K562 (cell line): Measurements from ENCODE around the gene PLEKHM3. TPM values are rescaled to one million over a fixed set of nuclear protein-coding genes. Genes with fewer than 3 reads are reported as not detected.

Source experiments
- ATAC-seq: fragments of 200-7000 bp; cut with Tn5 transposase; 3 replicates; pipeline ENCODE4 v1.9.1; 2020; ENCODE audit warnings: moderate library complexity
- BruUV-seq: library from RNA; stranded (reverse); fragments of 400-500 nt; replicated peaks from 2 replicates; lab custom pipeline; 2021; lab: Mats Ljungman, UMichigan
- CTCF ChIA-PET: fragments of 300-600 bp; formaldehyde crosslinking; extraction: SDS; loops from one replicate; lab custom pipeline; 2021; ENCODE audit warnings: low intra/inter-chr PET ratio; lab: Yijun Ruan, JAX
- POLR2A ChIA-PET: fragments of 300-600, 350-650 bp; sonication (Branson Sonifier 250); formaldehyde crosslinking; extraction: SDS; loops from one replicate; lab custom pipeline; 2021; ENCODE audit warnings: antibody characterized with exemption, inconsistent platforms; lab: Yijun Ruan, JAX
- DNase-seq, 4 experiments: peaks; one replicate each; pipeline versions ENCODE4 v3.0.0 to v3.0.0-alpha.2; 2011 to 2018; ENCODE audit warnings: low spot score in 3 of 4, mixed read lengths in 3 of 4; ENCODE audit errors: extremely low read depth in 1 of 4
- FAIRE-seq: peaks from 2 replicates; lab custom pipeline; 2011; peaks lifted over from hg19 to GRCh38; lab: Jason Lieb, UNC
- H2AFZ ChIP-seq: 2 replicates; pipeline ENCODE4 v1.6.0; 2011; ENCODE audit warnings: low read depth, low read length, control low read depth, inconsistent platforms
- H3K27ac ChIP-seq: fragments of 200-600 bp; 3 replicates; pipeline ENCODE4 v1.8.0; 2011; ENCODE audit warnings: low read depth, mild to moderate bottlenecking, control low read depth, inconsistent platforms, low read length, moderate library complexity, mixed read lengths; ENCODE audit errors: extremely low read depth
- H3K27me3 ChIP-seq, 2 experiments: fragments of 300-600 bp in 1 of 2; 2 replicates in 1 of 2; 3 replicates in 1 of 2; pipeline versions ENCODE4 v1.6.0 to v1.8.0; 2011; ENCODE audit warnings: inconsistent platforms in 2 of 2, low read length in 2 of 2, mild to moderate bottlenecking in 1 of 2, mixed read lengths in 1 of 2, moderate library complexity in 1 of 2; ENCODE audit not compliant: control insufficient read depth in 2 of 2, insufficient read depth in 2 of 2
- H3K36me3 ChIP-seq: fragments of 300-600 bp; 3 replicates; pipeline ENCODE4 v1.8.0; 2011; ENCODE audit warnings: mild to moderate bottlenecking, low read length, inconsistent platforms; ENCODE audit not compliant: control insufficient read depth, insufficient read depth
- H3K4me1 ChIP-seq, 2 experiments: fragments of 200-600 bp in 1 of 2; replicated peaks in 1 of 2; 2 replicates in 1 of 2; 3 replicates in 1 of 2; pipeline versions ENCODE4 v1.5.1 to v1.8.0; 2011; ENCODE audit warnings: inconsistent platforms in 2 of 2, low read length in 2 of 2, mild to moderate bottlenecking in 1 of 2, mixed read lengths in 1 of 2, moderate library complexity in 1 of 2; ENCODE audit not compliant: control insufficient read depth in 2 of 2, insufficient read depth in 2 of 2
- H3K4me2 ChIP-seq: 2 replicates; pipeline ENCODE4 v1.6.1; 2011; ENCODE audit warnings: low read length, control low read depth, inconsistent platforms, mixed read lengths; ENCODE audit not compliant: insufficient read depth
- H3K4me3 ChIP-seq: fragments of 200-600 bp; sonication (generic), shearing (Covaris generic); 2 replicates; pipeline ENCODE4 v1.5.1; 2016; ENCODE audit warnings: control low read depth, inconsistent platforms
- H3K79me2 ChIP-seq: fragments of 200-600 bp; 3 replicates; pipeline ENCODE4 v1.8.0; 2011; ENCODE audit warnings: low read length, inconsistent platforms; ENCODE audit not compliant: control insufficient read depth, insufficient read depth
- H3K9ac ChIP-seq, 2 experiments: 2 replicates each; pipeline versions ENCODE4 v1.6.0 to v1.6.1; 2011; ENCODE audit warnings: low read depth in 2 of 2, low read length in 2 of 2, control low read depth in 1 of 2, inconsistent platforms in 1 of 2, mild to moderate bottlenecking in 1 of 2, mixed read lengths in 1 of 2; ENCODE audit not compliant: insufficient read depth in 1 of 2
- H3K9me1 ChIP-seq: one replicate; pipeline ENCODE4 v1.6.0; 2011; ENCODE audit warnings: inconsistent platforms, mild to moderate bottlenecking, low read length, moderate library complexity; ENCODE audit not compliant: control insufficient read depth, insufficient read depth
- H3K9me3 ChIP-seq: replicated peaks from 2 replicates; pipeline ENCODE4 v1.5.1; 2011; ENCODE audit warnings: low read depth, low read length, inconsistent platforms; ENCODE audit not compliant: control insufficient read depth, insufficient read depth
- H4K20me1 ChIP-seq: replicated peaks from 2 replicates; pipeline ENCODE4 v1.6.1; 2011; ENCODE audit warnings: low read length, inconsistent platforms, mixed read lengths; ENCODE audit not compliant: control insufficient read depth, insufficient read depth
- ARID1B ChIP-seq: fragments of 450-650 bp; IDR thresholded peaks from 2 replicates; pipeline ENCODE4 v1.6.1; 2016; ENCODE audit warnings: antibody characterized with exemption, mild to moderate bottlenecking, inconsistent platforms
- CBFA2T2 ChIP-seq: fragments of 450-650 bp; conservative IDR thresholded peaks from 2 replicates; pipeline ENCODE4 v1.6.1; 2017; ENCODE audit warnings: mild to moderate bottlenecking
- CBFA2T3 ChIP-seq: fragments of 450-650 bp; IDR thresholded peaks from 2 replicates; pipeline ENCODE4 v1.6.1; 2017
- KLF6 ChIP-seq: fragments of 250-450 bp; sonication (Bioruptor Pico); IDR thresholded peaks from 2 replicates; pipeline ENCODE4 v1.4.0; 2020; ENCODE audit warnings: mild to moderate bottlenecking, moderate library complexity, borderline replicate concordance
- MXI1 ChIP-seq: IDR thresholded peaks from 2 replicates; pipeline ENCODE4 v1.6.1; 2011; ENCODE audit warnings: low read depth, mild to moderate bottlenecking, improper control_type of control experiment, low read length
- NFIC ChIP-seq: fragments of 450-650 bp; IDR thresholded peaks from 2 replicates; pipeline ENCODE4 v1.6.1; 2017; ENCODE audit warnings: mild to moderate bottlenecking, inconsistent platforms
- PML ChIP-seq: IDR thresholded peaks from 2 replicates; pipeline ENCODE4 v1.6.1; 2012; ENCODE audit warnings: low read length, inconsistent platforms
- SOX6 ChIP-seq: fragments of 450-650 bp; IDR thresholded peaks from 2 replicates; pipeline ENCODE4 v1.6.1; 2014; ENCODE audit warnings: mild to moderate bottlenecking
- TCF3 ChIP-seq: sonication (generic); formaldehyde crosslinking; IDR thresholded peaks from 2 replicates; pipeline ENCODE4 v1.4.0; 2020; ENCODE audit warnings: mild to moderate bottlenecking, missing genetic modification reagents
- WGBS: fragments of 100-300 bp; shearing (Covaris generic); methylation state at CpG from one replicate; pipeline ENCODE4 v1.1.6; 2016; ENCODE audit warnings: low coverage, mixed read lengths; ENCODE audit not compliant: insufficient coverage; ENCODE audit errors: missing lambda C conversion rate; 5-methylcytosine and 5-hydroxymethylcytosine counted together
- in situ Hi-C: fragments of 300-500 bp; cut with MboI; formaldehyde crosslinking; loops from 4 replicates; pipeline ENCODE4 v1.15.0; 2018; ENCODE audit warnings: inconsistent platforms, mixed read lengths
- intact Hi-C: fragments of 100-400 bp; cut with micrococcal nuclease; formaldehyde crosslinking; loops from 2 replicates; pipeline ENCODE4 v1.14.2; 2022
- polyA plus RNA-seq, 8 experiments: library from polyadenylated mRNA; depleted of rRNA in 4 of 8; stranded (reverse) in 5 of 8; unstranded in 3 of 8; fragments of >200 nt; fragmentation: Nextera tagmentation in 2 of 8; fragmentation: Illumina TruSeq in 1 of 8; extraction: Ambion mirVana in 2 of 8; extraction: Trizol in 1 of 8; gene quantifications; 2 replicates each; pipeline versions ENCODE4 v1.2.1 to v1.2.3, GENCODE V29; 2011 to 2014; ENCODE audit warnings: inconsistent platforms in 1 of 8, missing spikeins in 1 of 8
- total RNA-seq, 7 experiments: library from RNA; depleted of rRNA in 6 of 7; stranded (reverse); fragments of >200 nt in 6 of 7; fragmentation: Illumina TruSeq in 2 of 7; extraction: Trizol in 2 of 7; gene quantifications; 2 replicates each; pipeline versions ENCODE4 v1.2.1 to v1.2.3, GENCODE V29; 2011 to 2021; ENCODE audit warnings: low replicate concordance in 1 of 7
- TF ChIP-seq, protein P1 (sequence below): fragments of 250-450 bp; sonication (Bioruptor Pico); IDR thresholded peaks from 2 replicates; pipeline ENCODE4 v1.4.0; 2020; ENCODE audit warnings: borderline replicate concordance
- TF ChIP-seq, protein P2 (sequence below), 2 experiments: fragments of 450-650 bp in 1 of 2; sonication (generic) in 1 of 2; formaldehyde crosslinking in 1 of 2; IDR thresholded peaks in 1 of 2; conservative IDR thresholded peaks in 1 of 2; 2 replicates each; pipeline versions ENCODE4 v1.6.1 to v1.8.1; 2016 to 2023; ENCODE audit warnings: mild to moderate bottlenecking in 2 of 2, moderate library complexity in 2 of 2, inconsistent platforms in 1 of 2, missing genetic modification reagents in 1 of 2
- TF ChIP-seq, protein P3 (sequence below), 2 experiments: IDR thresholded peaks; 2 replicates each; pipeline ENCODE4 v1.6.1; 2011; ENCODE audit warnings: borderline replicate concordance in 1 of 2, control low read depth in 1 of 2, low read depth in 1 of 2, low read length in 1 of 2, mild to moderate bottlenecking in 1 of 2, mixed read lengths in 1 of 2, moderate library complexity in 1 of 2; ENCODE audit not compliant: insufficient read depth in 1 of 2, insufficient read length in 1 of 2, poor library complexity in 1 of 2, severe bottlenecking in 1 of 2; ENCODE audit errors: extremely low read depth in 1 of 2
- TF ChIP-seq, protein P4 (sequence below): sonication (generic); formaldehyde crosslinking; IDR thresholded peaks from 2 replicates; pipeline ENCODE4 v1.8.1; 2022; ENCODE audit warnings: missing genetic modification reagents
- TF ChIP-seq, protein P5 (sequence below): sonication (generic); formaldehyde crosslinking; IDR thresholded peaks from 2 replicates; pipeline ENCODE4 v1.8.0; 2022; ENCODE audit warnings: mild to moderate bottlenecking, low read depth, missing genetic modification reagents

The PLEKHM3 gene
- total and polyA plus RNA-seq, 9 of the 15 experiments (the other 6 are each of a cell fraction or from before 2014, with no cell fraction given), result 0.24 to 1.6 (median 1.0) TPM

DNA sequence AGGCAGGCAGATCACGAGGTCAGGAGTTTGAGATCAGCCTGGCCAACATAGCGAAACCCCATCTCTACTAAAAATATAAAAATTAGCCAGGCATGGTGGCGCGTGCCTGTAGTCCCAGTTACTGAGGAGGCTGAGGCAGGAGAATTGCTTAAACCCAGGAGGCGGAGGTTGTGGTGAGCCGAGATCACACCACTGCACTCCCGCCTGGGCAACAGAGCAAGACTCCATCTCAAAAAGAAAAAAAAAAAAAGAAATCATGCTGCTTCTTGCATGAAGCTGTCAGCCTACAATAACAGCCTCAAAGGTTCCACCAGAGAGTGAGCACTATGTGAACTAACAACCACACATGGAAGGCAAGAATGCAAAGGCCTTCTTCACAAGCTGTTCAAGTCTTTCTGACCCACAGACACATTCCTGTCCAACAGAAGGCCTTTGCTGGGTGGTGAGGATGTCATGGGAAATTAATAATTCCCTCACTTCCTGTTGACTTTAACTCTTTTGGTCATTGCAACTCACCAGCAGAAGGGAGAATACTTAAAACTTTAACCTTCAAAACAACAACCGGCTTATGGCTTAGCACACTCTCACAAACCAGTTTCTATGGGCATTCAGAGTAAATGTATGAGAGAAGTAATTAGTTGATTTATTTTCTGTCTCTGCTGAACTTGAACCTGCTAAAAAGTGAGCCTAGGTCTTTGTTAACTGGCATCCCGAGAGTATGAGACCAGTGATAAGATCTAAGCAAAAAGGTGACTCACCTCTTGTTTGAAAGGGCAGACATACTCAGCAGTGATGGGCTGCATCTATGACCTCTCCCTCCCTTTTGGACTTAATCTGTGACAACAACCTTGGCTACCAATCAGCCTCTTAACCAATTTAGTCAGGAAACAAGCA, 11.8 kb downstream of the PLEKHM3 start:
- Histone ChIP-seq H3K36me3 (no peaks in the 10 kb centered on the region), H3K9me1 (no peaks in the 10 kb centered on the region), H3K79me2 (no peaks in the 10 kb centered on the region), H2AFZ (no peak overlapping the region), H3K9ac (no peak overlapping the region), H3K27ac (0 out of 3 replicates have a peak overlapping the region, but pooled peaks have one; percentile 24), H3K4me3 (no peak overlapping the region), H4K20me1 (no peaks in the 10 kb centered on the region), H3K27me3 (no peaks in the 10 kb centered on the region), H3K9me3 (no peaks in the 10 kb centered on the region), H3K4me2 (no peak overlapping the region), H3K4me1 (peaks cover 0 to 12% of the 10 kb centered on the region in 2 experiments; a peak in 2 of 5 replicates)
- no peak for FAIRE-seq
- 69% methylated on average over 6 of the region's 9 CpGs for WGBS
- in situ Hi-C loops (no loop called here), intact Hi-C loops (no loop called here)
- POLR2A ChIA-PET, result interaction anchor here (0.6 kb wide), 1 partner anchor 254 kb away, joined by 3 read pairs; no protein-coding TSS in a partner anchor
- DNase-seq, result peak; percentile 11 to 27 (median 17)
- CTCF ChIA-PET, result no interaction called here
- BruUV-seq, result no TSS peak
- peak; percentile 52 for ATAC-seq
- TF ChIP-seq, protein P1, sequence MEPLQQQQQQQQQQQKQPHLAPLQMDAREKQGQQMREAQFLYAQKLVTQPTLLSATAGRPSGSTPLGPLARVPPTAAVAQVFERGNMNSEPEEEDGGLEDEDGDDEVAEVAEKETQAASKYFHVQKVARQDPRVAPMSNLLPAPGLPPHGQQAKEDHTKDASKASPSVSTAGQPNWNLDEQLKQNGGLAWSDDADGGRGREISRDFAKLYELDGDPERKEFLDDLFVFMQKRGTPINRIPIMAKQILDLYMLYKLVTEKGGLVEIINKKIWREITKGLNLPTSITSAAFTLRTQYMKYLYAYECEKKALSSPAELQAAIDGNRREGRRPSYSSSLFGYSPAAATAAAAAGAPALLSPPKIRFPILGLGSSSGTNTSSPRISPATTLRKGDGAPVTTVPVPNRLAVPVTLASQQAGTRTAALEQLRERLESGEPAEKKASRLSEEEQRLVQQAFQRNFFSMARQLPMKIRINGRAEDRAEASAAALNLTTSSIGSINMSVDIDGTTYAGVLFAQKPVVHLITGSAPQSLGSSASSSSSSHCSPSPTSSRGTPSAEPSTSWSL (CRISPR knock-in tag), result no peak
- TF ChIP-seq, protein P2, sequence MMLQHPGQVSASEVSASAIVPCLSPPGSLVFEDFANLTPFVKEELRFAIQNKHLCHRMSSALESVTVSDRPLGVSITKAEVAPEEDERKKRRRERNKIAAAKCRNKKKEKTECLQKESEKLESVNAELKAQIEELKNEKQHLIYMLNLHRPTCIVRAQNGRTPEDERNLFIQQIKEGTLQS (IDR thresholded peaks at IDR 0.05), result peak; percentile 83
- TF ChIP-seq, protein P2 (CRISPR knock-in tag; conservative IDR thresholded peaks at IDR 0.05), result no peak
- TF ChIP-seq, protein P3, sequence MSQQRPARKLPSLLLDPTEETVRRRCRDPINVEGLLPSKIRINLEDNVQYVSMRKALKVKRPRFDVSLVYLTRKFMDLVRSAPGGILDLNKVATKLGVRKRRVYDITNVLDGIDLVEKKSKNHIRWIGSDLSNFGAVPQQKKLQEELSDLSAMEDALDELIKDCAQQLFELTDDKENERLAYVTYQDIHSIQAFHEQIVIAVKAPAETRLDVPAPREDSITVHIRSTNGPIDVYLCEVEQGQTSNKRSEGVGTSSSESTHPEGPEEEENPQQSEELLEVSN (IDR thresholded peaks at IDR 0.05; ENCODE audit: borderline replicate concordance in 1 of 2, extremely low read depth in 1 of 2, insufficient read depth in 1 of 2, insufficient read length in 1 of 2, low read depth in 1 of 2, low read length in 1 of 2, poor library complexity in 1 of 2, severe bottlenecking in 1 of 2), result no peak
- TF ChIP-seq NFIC (peak; percentile 26; the same call in 1 of the 2 replicates), ARID1B (peak; percentile 73), MXI1 (no peak), CBFA2T2 (peak; percentile 72; the same call in 1 of the 2 replicates), PML (no peak), KLF6 (CRISPR knock-in tag) (no peak), SOX6 (peak; percentile 34; the same call in 1 of the 2 replicates), TCF3 (CRISPR knock-in tag) (peak; percentile 58), CBFA2T3 (peak; percentile 84)
- TF ChIP-seq, protein P4, sequence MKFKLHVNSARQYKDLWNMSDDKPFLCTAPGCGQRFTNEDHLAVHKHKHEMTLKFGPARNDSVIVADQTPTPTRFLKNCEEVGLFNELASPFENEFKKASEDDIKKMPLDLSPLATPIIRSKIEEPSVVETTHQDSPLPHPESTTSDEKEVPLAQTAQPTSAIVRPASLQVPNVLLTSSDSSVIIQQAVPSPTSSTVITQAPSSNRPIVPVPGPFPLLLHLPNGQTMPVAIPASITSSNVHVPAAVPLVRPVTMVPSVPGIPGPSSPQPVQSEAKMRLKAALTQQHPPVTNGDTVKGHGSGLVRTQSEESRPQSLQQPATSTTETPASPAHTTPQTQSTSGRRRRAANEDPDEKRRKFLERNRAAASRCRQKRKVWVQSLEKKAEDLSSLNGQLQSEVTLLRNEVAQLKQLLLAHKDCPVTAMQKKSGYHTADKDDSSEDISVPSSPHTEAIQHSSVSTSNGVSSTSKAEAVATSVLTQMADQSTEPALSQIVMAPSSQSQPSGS, result no peak
- TF ChIP-seq, protein P5, sequence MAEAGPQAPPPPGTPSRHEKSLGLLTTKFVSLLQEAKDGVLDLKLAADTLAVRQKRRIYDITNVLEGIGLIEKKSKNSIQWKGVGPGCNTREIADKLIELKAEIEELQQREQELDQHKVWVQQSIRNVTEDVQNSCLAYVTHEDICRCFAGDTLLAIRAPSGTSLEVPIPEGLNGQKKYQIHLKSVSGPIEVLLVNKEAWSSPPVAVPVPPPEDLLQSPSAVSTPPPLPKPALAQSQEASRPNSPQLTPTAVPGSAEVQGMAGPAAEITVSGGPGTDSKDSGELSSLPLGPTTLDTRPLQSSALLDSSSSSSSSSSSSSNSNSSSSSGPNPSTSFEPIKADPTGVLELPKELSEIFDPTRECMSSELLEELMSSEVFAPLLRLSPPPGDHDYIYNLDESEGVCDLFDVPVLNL (CRISPR knock-in tag), result no peak
